Posterior cingulate gyrus (tissue), 11 donors: Measurements from ENCODE around the gene MMP24.
"Not testable (repeated sequence)": the region's sequence is repeated elsewhere in the genome, so short reads cannot be mapped to it uniquely, and the experiment has no call there.

Source experiments
- DNase-seq, 10 donors: peaks; one replicate each; pipeline versions ENCODE4 v3.0.0 to v3.0.0-alpha.2; 2020 to 2021; ENCODE audit warnings: mixed read lengths in 3 of 10
- intact Hi-C: fragments of 100-400 bp; cut with DNase I; formaldehyde crosslinking; loops from one replicate; pipeline ENCODE4 v1.15.1; 2023

MMP24 gene

DNA sequence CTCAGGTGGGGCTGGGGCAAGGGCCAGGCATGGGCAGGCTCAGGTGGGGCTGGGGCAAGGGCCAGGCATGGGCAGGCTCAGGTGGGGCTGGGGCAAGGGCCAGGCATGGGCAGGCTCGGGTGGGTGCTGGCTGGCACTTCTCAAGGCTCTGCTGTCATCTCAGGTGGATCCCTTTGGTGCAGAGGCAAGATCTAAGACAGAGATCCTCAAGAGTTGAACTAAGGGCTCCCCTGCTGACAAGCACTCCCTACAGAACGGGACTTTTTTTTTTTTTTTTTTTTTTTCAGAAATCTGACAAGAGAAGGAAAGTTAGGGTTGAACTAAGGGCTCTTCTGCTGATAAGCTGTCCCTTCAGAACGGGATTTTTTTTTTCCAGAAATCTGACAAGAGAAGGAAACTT lies 26.5 kb downstream of the MMP24 start:
- intact Hi-C loops, result no loop called here
- no peak for DNase-seq

GRCh38 chr20:35254448-35254999 lies 28.0 kb downstream of the MMP24 start:
- DNase-seq, result no peak
- intact Hi-C loops, result no loop called here

GRCh38 chr20:35257175-35257909 lies 30.9 kb downstream of the MMP24 start:
- peak in 1 of 10 donors; percentile 4 for DNase-seq
- intact Hi-C loops, result no loop called here

DNA sequence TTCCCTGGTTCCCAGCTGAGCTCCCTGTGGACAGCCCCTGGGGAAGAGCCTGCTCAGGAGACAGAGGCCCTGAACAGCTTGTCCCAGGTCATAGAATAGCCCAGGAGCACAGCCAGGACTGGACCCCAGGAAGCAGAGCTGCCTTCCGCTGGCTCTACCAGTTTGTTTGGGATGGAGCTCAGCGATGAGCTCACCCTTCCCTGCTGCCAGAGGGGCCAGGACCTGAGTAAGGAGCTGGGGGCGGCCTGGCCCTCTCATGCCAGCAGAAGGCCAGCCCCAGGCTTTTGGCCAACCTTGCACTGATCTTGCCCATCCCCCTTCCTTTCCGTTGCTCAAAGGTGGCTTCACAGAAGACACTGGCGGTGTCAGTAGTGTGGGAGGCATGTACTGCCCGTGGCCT lies 33.9 kb downstream of the MMP24 start:
- DNase-seq, result peak in 1 of 10 donors; percentile 25
- intact Hi-C loops, result no loop called here

GRCh38 chr20:35262321-35262720 lies 35.8 kb downstream of the MMP24 start:
- intact Hi-C loops, result not testable (repeated sequence)
- peak in 1 of 10 donors; percentile 12 for DNase-seq

DNA sequence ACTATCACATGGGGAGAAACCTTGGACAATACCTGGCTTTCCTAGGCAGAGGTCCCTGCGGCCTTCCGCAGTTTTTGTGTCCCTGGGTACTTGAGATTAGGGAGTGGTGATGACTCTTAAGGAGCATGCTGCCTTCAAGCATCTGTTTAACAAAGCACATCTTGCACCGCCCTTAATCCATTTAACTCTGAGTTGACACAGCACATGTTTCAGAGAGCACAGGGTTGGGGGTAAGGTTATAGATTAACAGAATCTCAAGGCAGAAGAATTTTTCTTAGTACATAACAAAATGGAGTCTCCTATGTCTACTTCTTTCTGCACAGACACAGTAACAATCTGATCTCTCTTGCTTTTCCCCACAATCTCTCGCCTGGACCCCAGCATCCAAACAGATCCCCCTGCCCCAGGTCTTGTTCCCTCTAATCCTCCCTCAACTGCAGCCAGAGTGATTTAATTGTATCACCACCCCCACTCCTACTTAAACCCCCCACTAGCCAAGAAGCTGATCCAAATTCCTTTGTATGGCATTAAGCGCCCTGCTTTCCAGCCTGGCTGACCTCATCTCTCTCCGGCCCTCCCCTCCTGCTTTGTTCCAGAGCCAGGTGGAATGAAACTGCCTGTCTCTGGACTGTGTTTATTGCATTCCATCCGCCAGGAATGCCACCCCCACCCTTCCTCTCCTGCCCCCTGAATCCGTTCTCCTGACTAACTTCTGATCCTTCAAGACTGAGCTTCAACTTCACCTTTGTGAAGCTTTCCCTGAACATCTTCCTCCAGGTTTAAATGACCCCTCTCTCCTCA lies 36.4 kb downstream of the MMP24 start:
- DNase-seq, result peak in 1 of 10 donors; percentile 22
- intact Hi-C loops, result not testable (repeated sequence)

GRCh38 chr20:35263532-35264341 lies 37.2 kb downstream of the MMP24 start:
- intact Hi-C loops, result no loop called here
- peak in 1 of 10 donors; percentile 28 for DNase-seq

GRCh38 chr20:35264755-35265154 lies 38.3 kb downstream of the MMP24 start:
- DNase-seq, result peak in 1 of 10 donors; percentile 39
- intact Hi-C loops, result no loop called here

GRCh38 chr20:35267092-35267491 lies 40.6 kb downstream of the MMP24 start:
- intact Hi-C loops, result no loop called here

GRCh38 chr20:35269055-35269781 lies 42.7 kb downstream of the MMP24 start:
- DNase-seq, result peak in 9 of 10 donors; percentile 56 to 94 (median 71)
- intact Hi-C loops, result no loop called here

More at GRCh38 chr20:35267092-35267491, 40.6 kb downstream of the MMP24 start:
- peak in 1 of 10 donors; percentile 58 for DNase-seq

- DNase-seq, result peak in 1 of 10 donors; percentile 42
- intact Hi-C loops, result loop anchor here (10.0 kb wide), 1 partner anchor 435 kb away; no protein-coding TSS in a partner anchor
These were observed 43.8 kb downstream of the MMP24 start for GRCh38 chr20:35270021-35270902.

DNA sequence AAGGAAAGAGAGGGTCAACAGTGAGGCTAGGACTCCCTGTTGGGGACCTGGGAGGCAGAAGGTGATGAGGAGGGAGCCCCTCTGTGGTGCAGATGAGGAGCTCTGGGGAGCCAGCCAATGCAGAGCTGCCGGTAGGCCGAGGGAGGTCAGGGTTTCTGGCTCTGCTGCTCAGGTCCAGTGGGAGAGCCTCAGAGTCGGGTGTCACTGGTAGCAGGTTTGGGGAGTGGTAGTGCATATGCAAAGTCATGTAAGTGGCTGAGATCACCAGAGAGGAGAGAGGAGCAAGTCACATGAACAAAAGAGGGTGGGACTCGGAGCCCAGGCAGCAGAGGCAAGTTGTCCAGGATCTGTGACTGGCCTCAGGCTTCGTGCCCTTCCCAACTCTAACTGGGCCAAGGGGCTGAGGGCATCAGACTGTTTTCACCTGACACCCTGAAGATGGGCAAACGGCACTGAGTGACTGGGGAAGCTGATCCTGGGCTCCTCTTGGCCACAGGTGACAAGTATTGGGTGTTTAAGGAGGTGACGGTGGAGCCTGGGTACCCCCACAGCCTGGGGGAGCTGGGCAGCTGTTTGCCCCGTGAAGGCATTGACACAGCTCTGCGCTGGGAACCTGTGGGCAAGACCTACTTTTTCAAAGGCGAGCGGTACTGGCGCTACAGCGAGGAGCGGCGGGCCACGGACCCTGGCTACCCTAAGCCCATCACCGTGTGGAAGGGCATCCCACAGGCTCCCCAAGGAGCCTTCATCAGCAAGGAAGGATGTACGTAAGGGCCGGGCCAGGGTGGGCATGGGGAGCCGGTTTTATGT lies 44.8 kb downstream of the MMP24 start:
- peak in 1 of 10 donors; percentile 80 for DNase-seq
- intact Hi-C loops, result loop anchor here (10.0 kb wide), 1 partner anchor 436 kb away; no protein-coding TSS in a partner anchor

GRCh38 chr20:35271904-35272303 lies 45.4 kb downstream of the MMP24 start:
- intact Hi-C loops, result loop anchor here (10.0 kb wide), 1 partner anchor 437 kb away; no protein-coding TSS in a partner anchor
- no peak for DNase-seq

- DNase-seq, result peak in 9 of 10 donors; percentile 29 to 96 (median 76)
- intact Hi-C loops, result loop anchor here (10.0 kb wide), 1 partner anchor 439 kb away; no protein-coding TSS in a partner anchor
These were observed 47.1 kb downstream of the MMP24 start for GRCh38 chr20:35273449-35274171.

DNA sequence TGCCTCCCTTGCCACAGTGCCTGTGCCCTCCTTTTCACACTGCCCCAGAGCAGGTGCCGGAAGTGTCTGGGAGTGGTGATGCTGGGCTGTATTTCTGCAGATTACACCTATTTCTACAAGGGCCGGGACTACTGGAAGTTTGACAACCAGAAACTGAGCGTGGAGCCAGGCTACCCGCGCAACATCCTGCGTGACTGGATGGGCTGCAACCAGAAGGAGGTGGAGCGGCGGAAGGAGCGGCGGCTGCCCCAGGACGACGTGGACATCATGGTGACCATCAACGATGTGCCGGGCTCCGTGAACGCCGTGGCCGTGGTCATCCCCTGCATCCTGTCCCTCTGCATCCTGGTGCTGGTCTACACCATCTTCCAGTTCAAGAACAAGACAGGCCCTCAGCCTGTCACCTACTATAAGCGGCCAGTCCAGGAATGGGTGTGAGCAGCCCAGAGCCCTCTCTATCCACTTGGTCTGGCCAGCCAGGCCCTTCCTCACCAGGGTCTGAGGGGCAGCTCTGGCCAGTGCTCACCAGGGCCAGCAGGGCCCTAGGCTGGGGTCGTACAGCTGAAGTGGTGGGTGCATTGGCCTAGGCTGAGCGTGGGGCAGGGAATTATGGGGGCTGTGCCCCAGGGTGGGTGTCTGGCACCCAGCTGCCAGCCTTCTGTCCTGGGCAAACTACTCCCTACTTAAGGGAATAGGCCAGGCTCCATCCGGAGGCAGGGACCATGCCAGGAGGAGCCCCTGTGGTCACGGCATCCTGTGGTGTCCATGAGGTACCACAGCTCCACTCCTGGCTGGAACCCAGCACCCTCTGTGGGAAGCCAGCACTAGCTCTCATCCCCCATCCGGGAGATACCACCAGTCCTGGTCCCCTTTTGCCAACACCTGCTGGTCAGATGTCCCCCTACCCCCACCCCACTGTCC lies 47.9 kb downstream of the MMP24 start:
- intact Hi-C loops, result loop anchor here (5.0 to 10.0 kb wide), 2 partner anchors 127 to 440 kb away; partner anchors contain the start of gene EDEM2
- DNase-seq, result no peak
